ENCODE data around the gene CROCC. TPM values are rescaled to one million over a fixed set of nuclear protein-coding genes. Genes with fewer than 3 reads are reported as not detected.

CROCC gene
- total RNA-seq, 1 donor from 2014 or later, result 38.5 TPM

- DNase-seq (ENCODE audit: low spot score), result no peak
Measured at GRCh38 chr1:17012775-17013490, 91.2 kb downstream of the CROCC start.

- DNase-seq (ENCODE audit: low spot score), result no peak
Measured at GRCh38 chr1:17013491-17014320, 92.0 kb downstream of the CROCC start.

DNA sequence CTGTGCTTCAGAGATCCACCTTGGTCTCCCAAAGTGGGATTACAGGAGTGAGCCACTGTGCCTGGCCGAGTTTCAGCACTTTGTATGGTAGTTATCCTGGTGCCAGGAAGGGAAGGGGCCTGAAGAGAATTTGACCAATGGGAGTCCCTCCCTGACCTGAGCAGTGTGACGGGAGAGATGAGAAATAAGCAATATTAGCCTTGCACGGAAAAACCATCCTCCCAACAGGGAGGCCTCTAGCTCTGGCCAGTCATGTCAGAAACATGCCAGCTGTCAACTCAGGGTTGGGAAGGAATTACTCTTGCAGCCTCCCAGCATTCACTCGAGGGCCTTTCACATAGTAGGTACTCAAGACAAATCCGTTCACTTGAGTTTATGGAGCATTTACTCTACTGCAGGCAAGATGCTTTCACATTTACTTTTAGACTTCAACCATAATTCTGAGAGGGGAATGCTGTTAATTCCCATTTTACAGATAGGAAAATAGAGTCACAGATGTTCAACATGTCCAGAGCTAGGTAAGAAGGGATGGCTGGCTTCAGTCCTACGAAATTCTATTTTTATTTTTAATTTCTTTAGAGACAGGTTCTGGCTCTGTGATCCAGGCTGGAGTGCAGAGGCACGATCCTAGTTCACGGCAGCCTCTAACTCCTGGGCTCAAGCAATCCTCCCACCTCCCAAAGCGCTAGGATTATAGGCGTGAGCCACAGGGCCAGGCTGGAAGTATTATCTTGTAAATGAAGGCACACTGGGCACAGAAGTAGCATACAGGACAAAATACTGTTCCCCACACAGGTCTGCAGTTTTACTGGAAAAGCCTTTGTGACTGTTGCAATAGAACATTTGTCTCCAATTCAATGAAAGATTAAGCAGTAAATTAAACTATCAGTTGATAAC is 93.2 kb downstream of the CROCC start:
- DNase-seq (ENCODE audit: low spot score), result no peak

- DNase-seq (ENCODE audit: low spot score), result no peak
Measured at GRCh38 chr1:17016317-17016661, 94.6 kb downstream of the CROCC start.

DNA sequence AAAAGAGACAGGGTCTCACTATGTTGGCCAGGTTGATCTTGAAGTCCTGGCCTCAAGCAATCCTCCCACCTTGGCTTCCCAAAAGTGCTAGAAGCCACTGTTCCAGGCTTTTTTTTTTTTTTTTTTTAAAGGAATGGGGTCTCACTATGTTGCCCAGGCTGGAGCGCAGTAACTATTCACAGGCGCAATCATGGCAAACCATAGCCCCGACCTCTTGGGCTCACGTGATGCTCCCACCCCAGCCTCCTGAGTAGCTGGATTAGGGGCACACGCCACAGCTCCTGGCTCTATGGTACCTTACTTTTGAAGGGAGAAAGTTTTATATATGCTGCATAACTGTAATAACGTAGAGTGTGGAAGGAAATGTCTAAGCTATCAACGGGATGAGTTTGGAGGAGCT is 95.7 kb downstream of the CROCC start:
- DNase-seq (ENCODE audit: low spot score), result no peak

GRCh38 chr1:17018849-17019248 is 97.1 kb downstream of the CROCC start:
- DNase-seq (ENCODE audit: low spot score), result no peak

GRCh38 chr1:17020502-17020901 is 98.8 kb downstream of the CROCC start:
- DNase-seq (ENCODE audit: low spot score), result no peak

- no peak for DNase-seq (ENCODE audit: low spot score)
Measured at GRCh38 chr1:17021896-17022295, 100.2 kb downstream of the CROCC start.

Other genes starting within 250 kb of the CROCC start
- gene RNU1-4, start 181.4 kb upstream of the CROCC start, total RNA-seq, result 1,626 TPM
- gene RNU1-2, start 26.0 kb upstream of the CROCC start, total RNA-seq, result 1,626 TPM
- gene MFAP2, start 58.7 kb downstream of the CROCC start, total RNA-seq, result 7.1 TPM
- 33.7 TPM for gene ATP13A2, start 90.0 kb downstream of the CROCC start, total RNA-seq
- gene SDHB, start 132.1 kb downstream of the CROCC start, total RNA-seq, result 64.1 TPM
- gene PADI2, start 197.5 kb downstream of the CROCC start, total RNA-seq, result 1.8 TPM